Limb (tissue), 2 donors: Measurements from ENCODE around the gene RNF2.
"Not testable (repeated sequence)": the region's sequence is repeated elsewhere in the genome, so short reads cannot be mapped to it uniquely, and the experiment has no call there.

Experiments used
- DNase-seq, 2 donors: peaks; one replicate each; pipeline ENCODE4 v3.0.0-alpha.2; 2016; ENCODE audit errors: extremely low spot score in 2 of 2

Gene RNF2

DNA sequence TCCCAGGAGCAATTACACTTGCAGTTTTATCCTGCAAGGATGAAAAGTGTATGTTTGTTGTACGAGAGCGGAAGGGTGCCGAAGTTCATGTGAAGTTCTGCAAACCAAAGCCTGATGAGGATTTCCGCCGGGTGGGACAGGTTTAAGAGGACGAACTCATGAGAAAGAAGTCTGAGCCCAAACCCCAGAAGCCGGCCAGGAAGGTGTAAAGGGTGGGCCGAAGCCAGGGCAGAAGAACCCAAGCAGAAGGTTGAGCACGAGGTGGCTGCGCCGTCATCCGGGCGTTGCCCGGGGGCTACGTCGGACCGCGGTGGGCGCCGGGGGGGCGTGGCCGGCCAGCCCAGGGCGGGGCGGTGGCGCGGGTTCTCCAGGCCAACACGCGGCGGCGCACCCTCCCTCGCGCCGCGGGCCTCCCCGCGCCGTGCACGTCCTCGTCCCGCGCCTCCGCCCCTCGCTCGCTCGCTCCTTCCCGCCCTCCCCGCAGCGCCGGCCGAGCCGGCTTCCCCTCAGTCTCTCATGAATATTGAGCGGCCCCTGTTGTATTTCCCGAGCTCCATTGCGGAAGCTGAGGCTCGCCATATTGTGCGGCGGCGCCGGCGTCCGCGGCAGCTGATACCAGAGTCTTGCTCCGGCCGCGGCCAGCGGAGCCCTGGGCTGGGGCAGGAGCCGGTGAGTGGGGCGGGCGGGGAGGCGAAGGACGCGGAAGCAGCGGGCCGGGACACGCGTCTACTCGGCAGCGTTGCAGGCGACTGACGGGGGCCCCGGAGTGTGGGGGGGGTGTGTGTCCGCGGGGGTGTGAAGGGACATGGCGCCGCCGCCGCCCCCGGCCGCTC is at the start of gene RNF2:
Gene RNF2 (plus strand): TSS at position 578 of the 833 bp plus-strand sequence. CDS start 41,996 bp downstream, outside the sequence.
- DNase-seq = peak; percentile 88 to 92

DNA sequence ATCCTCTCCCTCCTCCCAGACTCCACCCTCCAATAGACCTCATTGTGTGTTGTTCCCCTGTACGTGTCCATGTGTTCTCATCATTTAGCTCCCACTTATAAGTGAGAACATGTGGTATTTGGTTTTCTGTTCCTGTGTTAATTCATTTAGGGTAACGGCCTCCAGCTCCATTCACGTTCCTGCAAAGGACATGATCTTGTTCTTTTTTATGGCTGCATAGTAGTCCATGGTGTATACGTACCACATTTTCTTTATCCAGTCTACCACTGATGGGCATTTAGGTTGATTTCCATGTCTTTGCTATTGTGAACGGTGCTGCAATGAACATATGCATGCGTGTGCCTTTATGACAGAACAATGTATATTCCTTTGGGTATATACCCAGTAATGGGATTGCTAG is 45.4 kb upstream of the RNF2 start:
- not testable (repeated sequence) for DNase-seq

DNA sequence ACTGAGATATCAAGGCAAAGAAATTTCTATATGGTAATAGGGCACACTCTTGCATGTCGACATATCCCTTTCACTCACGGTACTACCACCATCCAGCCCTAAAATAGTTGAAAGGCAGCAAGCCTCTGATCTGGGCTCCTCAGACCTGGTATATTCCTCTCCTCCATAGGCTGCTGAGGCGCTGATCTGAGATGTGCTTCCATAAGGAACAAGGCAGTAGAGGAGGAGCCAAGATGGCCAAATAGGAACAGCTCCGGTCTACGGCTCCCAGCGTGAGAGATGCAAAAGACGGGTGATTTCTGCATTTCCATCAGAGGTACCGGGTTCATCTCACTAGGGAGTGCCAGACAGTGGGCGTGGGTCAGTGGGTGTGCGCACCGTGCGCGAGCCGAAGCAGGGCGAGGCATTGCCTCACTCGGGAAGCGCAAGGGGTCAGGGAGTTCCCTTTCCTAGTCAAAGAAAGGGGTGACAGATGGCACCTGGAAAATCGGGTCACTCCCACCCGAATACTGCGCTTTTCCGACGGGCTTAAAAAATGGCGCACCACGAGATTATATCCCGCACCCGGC is 44.0 kb upstream of the RNF2 start:
- DNase-seq = not testable (repeated sequence)

DNA sequence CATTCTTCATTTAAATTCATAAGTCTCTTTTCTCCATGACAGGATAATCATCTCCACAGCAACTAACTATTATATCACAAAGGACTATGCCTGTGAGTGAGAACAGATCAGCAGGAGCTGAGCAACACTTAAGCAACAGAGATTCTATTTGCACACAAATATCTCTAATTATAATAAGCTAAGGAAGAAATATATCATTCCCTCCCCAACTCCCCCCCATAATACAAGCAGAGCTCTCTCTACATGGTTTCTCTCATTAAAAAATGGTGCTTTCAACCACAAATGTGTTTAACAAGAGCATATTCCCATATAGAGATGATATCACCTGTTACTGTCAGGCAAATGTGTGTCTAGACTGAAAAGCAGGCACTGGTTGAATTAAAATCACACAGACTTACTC is 36.5 kb upstream of the RNF2 start:
- DNase-seq = no peak

DNA sequence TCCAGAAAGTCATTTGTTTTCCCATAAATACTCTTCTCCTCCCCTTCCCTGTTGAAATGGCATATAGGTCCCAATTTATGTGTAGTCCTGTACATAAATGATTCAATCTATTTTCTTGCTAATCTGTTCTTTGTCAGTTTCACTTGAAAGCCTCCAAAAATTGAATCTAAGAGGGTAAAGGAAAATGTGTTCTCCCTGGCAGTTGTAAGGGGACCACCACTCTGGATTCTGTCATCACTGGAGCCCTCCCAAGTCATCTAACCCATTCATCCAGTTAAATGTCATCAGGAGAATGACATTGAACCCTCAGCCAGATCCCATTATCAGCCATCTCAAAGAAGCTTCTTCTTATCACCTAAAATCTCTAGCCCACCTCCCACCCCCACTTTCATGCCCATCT is 35.0 kb upstream of the RNF2 start:
- DNase-seq = no peak

DNA sequence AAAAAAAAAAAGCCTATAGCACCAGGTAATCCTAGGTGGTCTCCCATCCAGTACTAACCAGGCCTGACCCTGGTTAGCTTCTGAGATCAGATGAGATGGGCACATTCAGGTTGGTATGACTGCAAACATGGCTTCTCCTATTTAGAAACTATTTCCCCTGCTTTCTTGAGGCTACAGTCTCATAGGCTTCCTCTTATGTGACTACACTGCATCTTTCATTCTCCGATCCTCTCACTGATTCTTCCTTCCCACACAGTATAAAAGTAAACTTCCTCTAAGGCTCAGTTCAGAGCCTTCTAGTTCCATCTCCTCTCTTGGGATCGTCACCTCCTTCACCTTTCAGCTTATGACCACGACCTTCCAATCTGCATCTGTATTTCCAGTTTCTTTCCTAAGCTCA is 30.4 kb upstream of the RNF2 start:
- DNase-seq = no peak

DNA sequence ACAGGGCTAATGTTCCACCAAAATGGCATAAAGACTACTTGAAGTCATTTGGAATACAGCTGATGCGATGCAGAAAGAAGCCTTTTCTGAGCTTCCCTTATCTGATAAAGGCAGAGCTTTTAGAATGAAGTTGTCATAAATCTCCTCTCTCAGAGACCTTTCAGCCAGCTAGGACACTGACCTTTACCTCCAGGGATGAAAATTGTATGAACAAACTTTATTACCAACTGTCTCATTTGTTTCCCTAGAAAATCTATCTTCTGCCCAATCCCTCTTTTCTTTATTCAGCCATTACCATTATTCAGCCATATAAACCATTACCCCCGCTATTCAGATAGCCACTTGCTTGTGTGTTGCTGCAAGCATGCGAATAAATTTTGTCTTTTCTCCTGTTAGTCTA is 29.7 kb upstream of the RNF2 start:
- no peak for DNase-seq

DNA sequence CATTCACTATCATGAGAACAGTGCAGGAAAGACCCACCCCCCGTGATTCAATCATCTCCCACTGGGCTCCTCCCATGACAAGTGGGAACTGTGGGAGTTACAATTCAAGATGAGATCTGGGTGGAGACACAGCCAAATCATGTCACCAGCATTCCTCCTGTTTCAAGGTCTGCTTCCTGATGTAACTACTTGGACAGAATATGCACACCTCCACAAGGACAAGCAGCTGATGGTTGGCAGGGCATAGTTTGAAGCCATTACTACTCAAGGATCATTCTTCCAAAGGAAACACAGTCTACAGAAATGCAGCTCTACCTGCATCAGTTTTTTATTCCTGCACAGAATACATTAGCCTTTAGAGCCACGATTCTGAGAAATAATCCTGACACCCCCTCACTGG is 28.5 kb upstream of the RNF2 start:
- DNase-seq = no peak

DNA sequence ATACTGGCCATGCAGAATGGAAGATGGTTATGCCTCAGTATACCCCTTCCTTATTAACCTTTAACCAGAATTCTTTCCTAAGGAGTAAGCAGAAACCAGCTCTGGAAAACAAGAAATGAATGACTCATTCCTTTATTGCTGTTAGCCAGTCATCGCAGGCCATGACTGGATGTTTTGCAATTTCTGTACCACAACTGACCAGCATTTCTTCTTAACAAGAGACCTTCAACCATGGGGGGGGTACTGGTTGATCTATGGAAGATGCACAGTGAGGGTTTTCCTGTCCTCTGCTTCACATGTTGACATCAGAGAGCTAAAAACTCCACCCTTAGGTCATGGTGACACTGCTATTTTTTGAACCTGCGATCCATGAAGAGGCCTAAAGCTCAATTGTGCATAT is 28.0 kb upstream of the RNF2 start:
- no peak for DNase-seq

DNA sequence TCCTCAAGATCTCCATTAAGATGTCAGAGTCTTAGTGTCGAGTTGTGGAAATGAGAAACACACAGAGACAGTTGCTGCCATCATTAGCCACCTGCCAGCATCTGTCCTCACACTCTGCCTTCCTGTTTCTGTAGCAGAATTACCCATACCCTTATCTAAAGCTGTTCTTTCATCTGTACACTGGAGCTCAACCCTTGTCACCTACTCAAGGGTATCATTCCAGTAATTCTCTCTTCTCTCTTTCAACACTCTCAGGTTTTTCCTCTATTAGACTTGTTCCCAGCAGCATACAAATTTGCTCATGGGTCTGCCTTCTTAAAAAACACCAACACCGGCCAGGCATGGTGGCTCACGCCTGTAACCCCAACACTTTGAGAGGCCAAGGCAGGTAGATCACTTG is 27.4 kb upstream of the RNF2 start:
- DNase-seq = no peak

DNA sequence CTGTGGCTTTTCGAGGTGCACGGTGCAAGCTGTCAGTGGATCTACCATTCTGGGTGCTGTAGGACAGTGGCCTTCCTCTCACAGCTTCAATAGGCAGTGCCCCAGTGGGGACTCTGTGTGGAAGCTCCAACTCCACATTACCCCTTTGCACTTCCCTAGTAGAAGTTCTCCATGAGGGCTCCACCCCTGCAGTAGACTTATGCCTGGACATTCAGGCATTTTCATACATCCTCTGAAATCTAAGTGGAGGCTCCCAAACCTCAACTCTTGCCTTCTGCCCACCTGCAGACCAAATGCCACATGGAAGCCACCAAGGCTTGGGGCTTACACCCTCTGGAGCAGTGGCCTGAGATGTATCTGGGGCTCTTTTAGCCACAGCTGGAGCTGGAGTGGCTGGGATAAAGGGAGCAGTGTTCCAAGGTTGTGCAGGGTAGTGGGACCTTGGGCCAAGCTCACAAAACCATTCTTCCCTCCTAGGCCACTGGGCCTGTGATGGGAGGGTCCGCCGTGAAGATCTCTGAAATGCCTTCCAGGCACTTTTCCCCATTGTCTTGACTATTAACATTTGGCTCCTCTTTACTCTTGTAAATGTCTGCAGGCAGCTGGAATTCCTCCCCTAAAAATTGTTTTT is 18.0 kb upstream of the RNF2 start:
- DNase-seq = no peak

DNA sequence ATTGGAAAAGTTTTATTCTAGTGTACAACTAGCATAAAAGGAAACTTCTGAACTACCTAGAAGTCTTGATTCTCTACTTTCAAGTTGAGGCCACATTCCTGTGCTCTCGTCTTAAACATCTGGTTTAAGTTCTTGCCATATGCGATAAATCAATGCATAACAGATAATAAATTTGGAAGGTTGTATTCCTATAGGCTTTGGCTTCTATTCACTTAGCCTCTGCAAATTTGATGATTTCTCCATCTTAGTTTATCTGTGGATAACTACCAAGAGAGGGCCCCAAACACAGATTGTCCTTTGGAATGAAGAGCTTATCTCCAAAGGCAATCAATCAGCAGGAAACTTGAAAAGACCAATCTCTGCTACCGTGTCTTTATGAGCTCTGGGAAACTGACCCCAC is 11.7 kb upstream of the RNF2 start:
- DNase-seq = peak in 1 of 2 donors; percentile 58

DNA sequence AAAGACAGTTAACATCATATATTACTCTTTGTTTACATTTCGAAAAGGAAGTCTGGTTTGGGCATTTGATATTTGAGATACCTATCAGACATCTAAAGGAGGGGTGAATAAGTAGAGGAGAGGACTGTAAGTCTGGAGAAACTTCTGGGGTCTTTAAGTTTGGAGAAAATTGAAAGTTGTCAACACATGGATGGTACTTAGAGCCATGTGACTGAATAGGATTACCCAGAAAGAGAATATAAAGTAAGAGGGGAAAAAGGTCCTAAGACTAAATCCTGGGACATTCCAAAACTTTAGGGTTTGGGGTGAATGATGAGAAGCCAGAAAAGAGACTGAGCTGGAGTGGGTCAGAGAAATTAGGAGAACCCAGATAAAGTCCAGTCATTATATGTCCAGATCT is 10.1 kb upstream of the RNF2 start:
- DNase-seq = no peak

DNA sequence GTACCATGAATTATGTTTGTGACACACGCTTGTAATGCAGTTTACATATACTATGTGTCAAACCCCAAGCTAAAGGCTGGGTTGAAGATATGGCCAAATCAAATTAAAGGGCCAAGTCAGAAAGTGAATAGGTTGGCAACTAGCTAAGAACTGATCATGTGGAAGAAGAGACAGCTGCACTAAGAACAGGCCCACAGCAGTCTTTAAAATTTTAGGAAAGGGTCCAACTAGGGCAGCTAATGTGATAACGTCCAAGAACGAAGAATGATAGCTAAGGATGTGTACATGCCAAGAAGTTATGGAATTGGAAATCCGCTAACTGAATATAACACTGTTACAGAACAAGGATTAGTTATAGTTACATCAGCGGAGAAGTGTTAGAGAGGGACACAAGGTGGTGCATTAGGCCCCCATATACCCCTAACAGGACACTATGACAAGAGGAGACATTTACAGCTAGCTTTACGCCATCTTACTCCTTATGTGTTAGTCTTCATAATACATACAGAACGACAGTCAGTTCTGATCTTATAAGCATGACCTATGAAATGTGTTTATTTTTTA is 6.5 kb upstream of the RNF2 start:
- no peak for DNase-seq

DNA sequence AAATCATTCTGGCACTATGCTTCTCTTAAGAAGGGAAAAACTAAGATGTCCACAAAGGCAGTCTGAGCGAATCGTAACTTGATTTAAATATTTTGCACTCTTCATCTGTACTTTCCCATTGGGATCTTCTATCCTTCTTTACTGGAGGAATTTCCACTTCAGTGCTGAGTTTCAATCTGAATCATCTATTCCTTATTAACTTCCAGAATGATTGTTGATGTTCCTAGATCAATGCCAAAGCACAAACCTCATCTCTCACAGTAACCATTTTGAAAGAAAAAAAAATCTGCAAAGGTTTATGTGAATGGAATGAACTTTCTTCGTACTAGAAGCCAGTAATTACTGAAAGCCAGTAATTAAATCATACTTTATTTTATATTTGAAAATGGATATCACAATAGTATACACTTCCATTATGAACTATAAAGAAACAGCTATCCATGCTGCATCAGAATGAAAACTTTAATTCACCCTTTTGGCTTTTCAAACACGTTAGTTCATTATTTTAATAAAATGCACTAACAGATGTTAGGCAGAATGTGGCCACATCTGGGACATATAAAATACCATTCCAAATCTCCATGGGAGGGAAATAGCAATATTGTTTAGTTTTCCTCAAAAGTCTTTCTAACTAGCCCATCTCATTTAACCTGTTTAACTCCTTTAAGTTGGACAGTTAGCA is 5.5 kb upstream of the RNF2 start:
- DNase-seq = peak in 1 of 2 donors; percentile 55

DNA sequence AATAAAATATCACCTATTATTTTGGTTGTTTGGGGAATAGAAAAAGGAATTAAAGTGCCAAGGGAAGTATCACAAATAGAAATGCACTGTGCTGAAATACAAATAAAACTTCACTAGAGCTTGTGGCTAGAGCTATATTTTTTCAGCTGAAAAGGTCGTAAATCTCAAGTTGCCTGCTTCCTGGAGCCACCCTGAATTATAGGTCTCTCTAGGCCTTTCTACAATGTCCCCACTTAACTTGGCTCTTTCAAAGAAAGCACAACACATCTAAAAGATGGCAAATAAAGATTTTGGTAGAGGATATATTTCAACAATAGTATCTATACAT is 5.0 kb upstream of the RNF2 start:
- DNase-seq = no peak

DNA sequence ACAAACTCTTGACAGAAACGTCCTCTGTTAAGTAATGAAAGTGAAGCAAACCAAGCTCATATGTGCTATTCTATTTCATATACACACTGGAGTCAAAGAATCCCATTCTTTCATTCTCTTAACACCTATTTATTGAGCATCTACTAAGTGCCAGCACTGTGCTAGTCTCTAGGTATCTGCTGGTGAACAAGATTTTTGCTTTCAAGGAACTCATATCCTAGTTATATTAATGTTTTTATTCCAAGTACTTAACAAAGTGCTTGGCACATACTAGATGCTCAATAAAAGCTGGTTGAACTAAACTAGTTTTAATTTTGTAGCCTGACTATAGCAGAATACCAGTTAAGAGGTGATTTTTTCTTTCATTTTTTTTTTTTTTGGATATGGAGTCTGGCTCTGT is 3.6 kb upstream of the RNF2 start:
- no peak for DNase-seq

DNA sequence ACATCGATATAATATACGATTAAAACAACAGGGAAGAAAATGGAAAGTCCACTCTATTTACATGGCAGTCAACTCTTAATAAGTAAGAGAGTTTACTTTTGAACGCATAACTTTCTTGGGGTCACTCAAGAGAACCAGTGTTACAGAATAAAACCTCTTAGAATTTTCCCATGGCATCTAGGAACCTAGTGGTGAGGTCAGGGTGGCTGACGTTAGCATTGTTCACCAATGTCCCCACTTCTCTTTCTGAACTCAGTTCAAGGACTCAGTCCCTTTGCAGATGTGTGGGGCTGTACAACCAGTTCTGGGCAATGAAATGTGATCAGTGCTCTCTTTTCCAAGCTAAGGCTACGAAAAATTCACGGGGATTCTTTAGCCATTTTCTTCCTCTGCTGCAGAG is 2.6 kb upstream of the RNF2 start:
- DNase-seq = no peak

DNA sequence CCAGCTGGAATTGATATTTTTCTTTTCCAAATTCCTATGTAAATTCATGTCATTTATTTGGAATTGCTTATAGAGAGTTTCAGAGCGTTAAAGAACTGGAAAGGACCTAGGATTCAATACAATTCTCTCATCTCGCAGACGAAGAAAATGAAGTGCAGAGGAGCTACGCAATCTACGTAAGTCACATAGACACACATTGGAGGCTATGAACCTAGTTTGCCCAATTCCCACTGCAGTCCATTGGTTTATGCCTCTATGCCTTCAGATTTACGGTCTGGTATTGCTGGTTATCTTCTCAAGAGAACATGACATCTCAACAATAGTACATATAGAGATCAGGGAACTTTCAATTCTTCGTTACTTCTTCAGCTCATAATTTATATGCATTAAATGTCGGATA is 971 bp upstream of the RNF2 start:
- DNase-seq = no peak

DNA sequence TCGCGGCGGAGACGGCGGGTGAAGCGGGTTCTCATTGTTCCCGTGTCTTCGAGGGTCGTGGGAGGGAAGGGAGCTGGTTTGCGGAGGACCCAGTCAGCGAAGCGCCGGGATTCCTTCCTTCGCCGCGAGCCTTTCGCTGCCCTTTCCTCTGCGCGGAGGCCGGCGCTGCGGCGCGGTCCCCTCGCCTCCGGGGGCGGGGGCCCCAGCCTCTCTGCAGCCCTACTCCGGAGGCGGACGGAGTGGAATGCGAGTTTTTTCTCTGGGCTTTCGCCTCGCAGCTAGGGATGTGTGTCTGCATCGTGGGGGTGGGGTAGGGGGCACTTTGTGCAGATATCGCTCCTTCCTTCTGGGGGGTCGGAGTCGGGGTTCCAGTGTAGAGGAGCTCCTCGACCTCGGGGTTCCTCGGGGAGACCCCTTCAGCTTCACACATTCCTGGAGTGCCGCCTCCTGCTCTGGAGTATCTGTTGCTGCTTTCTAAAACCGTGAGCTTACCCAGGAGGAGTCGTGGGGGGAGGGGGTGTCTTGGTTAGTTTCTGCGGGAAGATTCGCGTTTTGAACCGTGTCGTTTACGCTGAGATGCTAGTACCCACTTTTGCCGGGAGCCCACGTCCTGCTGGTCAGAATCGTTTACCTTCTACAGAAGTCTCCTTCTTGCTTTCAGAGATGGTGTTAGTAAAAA is 595 bp downstream of the RNF2 start:
- peak in 1 of 2 donors; percentile 71 for DNase-seq

DNA sequence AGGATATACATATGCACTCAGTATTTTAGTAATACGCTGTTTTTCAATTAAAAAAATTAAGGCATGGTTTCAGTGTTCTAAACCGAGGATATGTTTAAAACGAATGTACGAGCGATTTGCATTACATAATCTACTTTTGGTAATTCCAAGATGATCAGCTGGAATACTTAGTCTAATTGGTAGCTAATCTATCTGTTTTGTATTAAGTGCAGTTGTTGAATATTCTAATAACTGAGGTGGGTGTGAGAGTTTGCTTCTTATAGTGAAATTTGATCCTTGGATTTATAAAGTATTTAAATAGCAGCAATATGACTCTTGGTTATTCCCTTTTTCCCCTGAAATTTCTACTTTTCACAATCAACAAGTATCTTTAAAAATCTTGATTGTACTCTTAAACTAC is 1.3 kb downstream of the RNF2 start:
- no peak for DNase-seq

DNA sequence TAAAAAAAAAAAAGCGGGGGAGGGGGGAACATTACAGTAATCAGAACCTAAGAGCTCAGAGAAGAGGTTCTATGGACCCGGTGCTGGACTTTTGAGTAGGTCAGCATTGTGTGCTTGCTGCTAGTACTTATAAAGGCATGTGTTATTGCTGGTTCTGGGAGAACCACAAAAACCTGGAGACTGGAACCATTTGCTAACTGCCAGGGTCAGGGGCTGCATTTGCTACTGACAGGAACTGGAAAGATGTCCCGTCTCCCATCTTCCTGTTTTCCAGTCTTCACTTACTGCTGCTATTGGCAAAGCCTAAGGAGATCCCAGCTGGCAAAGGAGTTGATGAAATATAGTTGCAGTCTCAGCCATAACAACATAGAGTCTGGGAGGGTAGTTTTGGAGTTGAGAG is 4.3 kb downstream of the RNF2 start:
- DNase-seq = no peak
